Neural cell (in vitro differentiated cells): ENCODE measurements around the gene DNAJC18. TPM values are rescaled to one million over a fixed set of nuclear protein-coding genes. Genes with fewer than 3 reads are reported as not detected.

ENCODE experiments used
- H2AFZ ChIP-seq: fragments of 200-600, 300-800 bp; sonication (generic), shearing (Covaris generic); 2 replicates; pipeline ENCODE4 v1.6.0; 2014; ENCODE audit warnings: low read depth, mild to moderate bottlenecking, antibody characterized with exemption, low read length, moderate library complexity
- H3F3A ChIP-seq: fragments of 200-600 bp; shearing (Covaris generic); 2 replicates; pipeline ENCODE4 v1.6.1; 2016; ENCODE audit warnings: mild to moderate bottlenecking, moderate library complexity, mixed read lengths, antibody characterized with exemption, low read length; ENCODE audit not compliant: insufficient read depth, poor library complexity, severe bottlenecking
- H3K27ac ChIP-seq: fragments of 200-600, 300-800 bp; sonication (generic), shearing (Covaris generic); 2 replicates; pipeline ENCODE4 v1.5.1; 2014; ENCODE audit warnings: mild to moderate bottlenecking, low read length, moderate library complexity
- H3K27me3 ChIP-seq: fragments of 300-800, 200-600 bp; sonication (generic), shearing (Covaris generic); 2 replicates; pipeline ENCODE4 v1.6.0; 2014; ENCODE audit warnings: mild to moderate bottlenecking, low read depth, low read length, moderate library complexity; ENCODE audit not compliant: insufficient read depth
- H3K36me3 ChIP-seq: fragments of 300-800, 200-600 bp; sonication (generic), shearing (Covaris generic); 2 replicates; pipeline ENCODE4 v1.5.1; 2014; ENCODE audit warnings: mild to moderate bottlenecking, antibody characterized with exemption, low read length, moderate library complexity; ENCODE audit not compliant: insufficient read depth
- H3K4me2 ChIP-seq: fragments of 300-800, 200-600 bp; sonication (generic), shearing (Covaris generic); 2 replicates; pipeline ENCODE4 v1.6.0; 2014; ENCODE audit warnings: mild to moderate bottlenecking, low read length
- H3K4me3 ChIP-seq: fragments of 300-800, 200-600 bp; sonication (generic), shearing (Covaris generic); 2 replicates; pipeline ENCODE4 v1.5.1; 2014; ENCODE audit warnings: mild to moderate bottlenecking, low read length, moderate library complexity
- H3K79me2 ChIP-seq: fragments of 200-600 bp; shearing (Covaris generic); replicated peaks from 2 replicates; pipeline ENCODE4 v1.6.0; 2014; ENCODE audit warnings: mild to moderate bottlenecking, low read length, moderate library complexity; ENCODE audit not compliant: insufficient read depth
- H3K9ac ChIP-seq: fragments of 300-800, 200-600 bp; sonication (generic), shearing (Covaris generic); 2 replicates; pipeline ENCODE4 v1.6.1; 2016; ENCODE audit warnings: mild to moderate bottlenecking, low read length, mixed read lengths
- H3K9me2 ChIP-seq: fragments of 200-600 bp; shearing (Covaris generic); 2 replicates; pipeline ENCODE4 v1.6.1; 2016; ENCODE audit warnings: mild to moderate bottlenecking, low read length, mixed read lengths; ENCODE audit not compliant: insufficient read depth
- H3K9me3 ChIP-seq: fragments of 200-600, 300-800 bp; sonication (generic), shearing (Covaris generic); 2 replicates; pipeline ENCODE4 v1.6.1; 2016; ENCODE audit warnings: mild to moderate bottlenecking, mixed run types, low read length, moderate library complexity, mixed read lengths
- H4K20me1 ChIP-seq: fragments of 200-600 bp; shearing (Covaris generic); 2 replicates; pipeline ENCODE4 v1.6.1; 2016; ENCODE audit warnings: mild to moderate bottlenecking, mixed run types; ENCODE audit not compliant: insufficient read depth
- EP300 ChIP-seq: fragments of 450-650 bp; conservative IDR thresholded peaks from 2 replicates; pipeline ENCODE4 v1.6.1; 2014; ENCODE audit warnings: antibody characterized with exemption, mild to moderate bottlenecking, moderate library complexity; ENCODE audit not compliant: poor library complexity, severe bottlenecking
- EZH2 ChIP-seq: fragments of 200-600, 300-800 bp; shearing (Covaris generic), sonication (generic); IDR thresholded peaks from 2 replicates; pipeline ENCODE4 v1.6.1; 2014; ENCODE audit warnings: antibody characterized with exemption, low read length, borderline replicate concordance, mild to moderate bottlenecking; ENCODE audit not compliant: insufficient read depth, poor library complexity, severe bottlenecking
- MXI1 ChIP-seq: fragments of 450-650 bp; conservative IDR thresholded peaks from 2 replicates; pipeline ENCODE4 v1.6.1; 2014; ENCODE audit warnings: antibody characterized with exemption, mild to moderate bottlenecking; ENCODE audit not compliant: poor library complexity, severe bottlenecking
- POLR2AphosphoS5 ChIP-seq: IDR thresholded peaks from 2 replicates; pipeline ENCODE4 v1.6.1; 2012
- RAD21 ChIP-seq: fragments of 450-650 bp; conservative IDR thresholded peaks from 2 replicates; pipeline ENCODE4 v1.6.1; 2014; ENCODE audit warnings: antibody characterized with exemption, mild to moderate bottlenecking, moderate library complexity
- SMC3 ChIP-seq: fragments of 450-650 bp; conservative IDR thresholded peaks from 2 replicates; pipeline ENCODE4 v1.6.1; 2014; ENCODE audit warnings: antibody characterized with exemption, mild to moderate bottlenecking, moderate library complexity; ENCODE audit not compliant: poor library complexity
- TAF1 ChIP-seq: IDR thresholded peaks from 2 replicates; pipeline ENCODE4 v1.6.1; 2012; ENCODE audit warnings: low read depth
- polyA plus RNA-seq: library from polyadenylated mRNA; depleted of rRNA; stranded (reverse); fragments of >200 nt; gene quantifications from 2 replicates; pipeline ENCODE4 v1.2.3, GENCODE V29; 2014
- TF ChIP-seq, protein P1 (sequence below): fragments of 450-650 bp; IDR thresholded peaks from 2 replicates; pipeline ENCODE4 v1.5.1; 2014; ENCODE audit warnings: antibody characterized with exemption, mild to moderate bottlenecking, moderate library complexity; ENCODE audit not compliant: poor library complexity, severe bottlenecking
- TF ChIP-seq, protein P2 (sequence below): IDR thresholded peaks from 2 replicates; pipeline ENCODE4 v1.6.1; 2012; ENCODE audit warnings: borderline replicate concordance

DNAJC18 gene
- polyA plus RNA-seq, 1 donor from 2014 or later: 44.4 TPM

- H3K4me2 ChIP-seq: no peak overlapping the region
- H3K4me3 ChIP-seq: no peak overlapping the region
- peaks cover 4% of the 10 kb centered on the region for H3K36me3 ChIP-seq
- H3K9me3 ChIP-seq: no peaks in the 10 kb centered on the region
- no peaks in the 10 kb centered on the region for H3K79me2 ChIP-seq
- no peaks in the 10 kb centered on the region for H3K9me2 ChIP-seq
- H3F3A ChIP-seq: no peaks in the 10 kb centered on the region
- TF ChIP-seq, protein P1, sequence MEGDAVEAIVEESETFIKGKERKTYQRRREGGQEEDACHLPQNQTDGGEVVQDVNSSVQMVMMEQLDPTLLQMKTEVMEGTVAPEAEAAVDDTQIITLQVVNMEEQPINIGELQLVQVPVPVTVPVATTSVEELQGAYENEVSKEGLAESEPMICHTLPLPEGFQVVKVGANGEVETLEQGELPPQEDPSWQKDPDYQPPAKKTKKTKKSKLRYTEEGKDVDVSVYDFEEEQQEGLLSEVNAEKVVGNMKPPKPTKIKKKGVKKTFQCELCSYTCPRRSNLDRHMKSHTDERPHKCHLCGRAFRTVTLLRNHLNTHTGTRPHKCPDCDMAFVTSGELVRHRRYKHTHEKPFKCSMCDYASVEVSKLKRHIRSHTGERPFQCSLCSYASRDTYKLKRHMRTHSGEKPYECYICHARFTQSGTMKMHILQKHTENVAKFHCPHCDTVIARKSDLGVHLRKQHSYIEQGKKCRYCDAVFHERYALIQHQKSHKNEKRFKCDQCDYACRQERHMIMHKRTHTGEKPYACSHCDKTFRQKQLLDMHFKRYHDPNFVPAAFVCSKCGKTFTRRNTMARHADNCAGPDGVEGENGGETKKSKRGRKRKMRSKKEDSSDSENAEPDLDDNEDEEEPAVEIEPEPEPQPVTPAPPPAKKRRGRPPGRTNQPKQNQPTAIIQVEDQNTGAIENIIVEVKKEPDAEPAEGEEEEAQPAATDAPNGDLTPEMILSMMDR: no peak
- no peak for TF ChIP-seq RAD21
- no peak for TF ChIP-seq MXI1
- no peak for TF ChIP-seq EP300
- no peak for TF ChIP-seq SMC3
- TF ChIP-seq TAF1: no peak
- no peak for TF ChIP-seq POLR2AphosphoS5
- TF ChIP-seq, protein P2, sequence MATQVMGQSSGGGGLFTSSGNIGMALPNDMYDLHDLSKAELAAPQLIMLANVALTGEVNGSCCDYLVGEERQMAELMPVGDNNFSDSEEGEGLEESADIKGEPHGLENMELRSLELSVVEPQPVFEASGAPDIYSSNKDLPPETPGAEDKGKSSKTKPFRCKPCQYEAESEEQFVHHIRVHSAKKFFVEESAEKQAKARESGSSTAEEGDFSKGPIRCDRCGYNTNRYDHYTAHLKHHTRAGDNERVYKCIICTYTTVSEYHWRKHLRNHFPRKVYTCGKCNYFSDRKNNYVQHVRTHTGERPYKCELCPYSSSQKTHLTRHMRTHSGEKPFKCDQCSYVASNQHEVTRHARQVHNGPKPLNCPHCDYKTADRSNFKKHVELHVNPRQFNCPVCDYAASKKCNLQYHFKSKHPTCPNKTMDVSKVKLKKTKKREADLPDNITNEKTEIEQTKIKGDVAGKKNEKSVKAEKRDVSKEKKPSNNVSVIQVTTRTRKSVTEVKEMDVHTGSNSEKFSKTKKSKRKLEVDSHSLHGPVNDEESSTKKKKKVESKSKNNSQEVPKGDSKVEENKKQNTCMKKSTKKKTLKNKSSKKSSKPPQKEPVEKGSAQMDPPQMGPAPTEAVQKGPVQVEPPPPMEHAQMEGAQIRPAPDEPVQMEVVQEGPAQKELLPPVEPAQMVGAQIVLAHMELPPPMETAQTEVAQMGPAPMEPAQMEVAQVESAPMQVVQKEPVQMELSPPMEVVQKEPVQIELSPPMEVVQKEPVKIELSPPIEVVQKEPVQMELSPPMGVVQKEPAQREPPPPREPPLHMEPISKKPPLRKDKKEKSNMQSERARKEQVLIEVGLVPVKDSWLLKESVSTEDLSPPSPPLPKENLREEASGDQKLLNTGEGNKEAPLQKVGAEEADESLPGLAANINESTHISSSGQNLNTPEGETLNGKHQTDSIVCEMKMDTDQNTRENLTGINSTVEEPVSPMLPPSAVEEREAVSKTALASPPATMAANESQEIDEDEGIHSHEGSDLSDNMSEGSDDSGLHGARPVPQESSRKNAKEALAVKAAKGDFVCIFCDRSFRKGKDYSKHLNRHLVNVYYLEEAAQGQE: no peak
- no peaks in the 10 kb centered on the region for H3K27me3 ChIP-seq
- H3K27ac ChIP-seq: no peak overlapping the region
- no peak overlapping the region for H3K9ac ChIP-seq
- H4K20me1 ChIP-seq: no peaks in the 10 kb centered on the region
- no peak overlapping the region for H2AFZ ChIP-seq
Observed at GRCh38 chr5:139414581-139415130, 24.7 kb downstream of the DNAJC18 start.

- Histone ChIP-seq H3K4me3 (no peak overlapping the region), H3K36me3 (peaks cover 4% of the 10 kb centered on the region), H3K4me2 (no peak overlapping the region), H2AFZ (no peak overlapping the region), H3K27ac (no peak overlapping the region), H4K20me1 (no peaks in the 10 kb centered on the region), H3K9me2 (no peaks in the 10 kb centered on the region), H3K27me3 (no peaks in the 10 kb centered on the region), H3K79me2 (no peaks in the 10 kb centered on the region), H3K9ac (no peak overlapping the region), H3F3A (no peaks in the 10 kb centered on the region), H3K9me3 (no peaks in the 10 kb centered on the region)
- TF ChIP-seq TAF1 (no peak), RAD21 (no peak), EZH2 (no peak), EP300 (no peak), SMC3 (no peak), POLR2AphosphoS5 (no peak)
- TF ChIP-seq, protein P2: no peak
Observed at GRCh38 chr5:139413963-139414362, 25.4 kb downstream of the DNAJC18 start.
